GM12865 (cell line): Measurements from ENCODE around the gene SUPT4H1.
A peak's percentile ranks its signal among the peaks of the same experiment; 100 is the strongest.
"Not testable (repeated sequence)": the region's sequence is repeated elsewhere in the genome, so short reads cannot be mapped to it uniquely, and the experiment has no call there.

ENCODE experiments used
- DNase-seq: peaks from one replicate; pipeline ENCODE4 v3.0.0; 2010; ENCODE audit warnings: low read depth
- H3K4me3 ChIP-seq: 2 replicates; pipeline ENCODE4 v1.5.1; 2011; ENCODE audit warnings: mild to moderate bottlenecking, low read depth, low read length, control low read depth
- TF ChIP-seq, protein P1 (sequence below): IDR thresholded peaks from 2 replicates; pipeline ENCODE4 v1.5.1; 2011; ENCODE audit warnings: low read length, control low read depth, low read depth, inconsistent platforms; ENCODE audit not compliant: insufficient read depth; ENCODE audit errors: missing control alignments

Gene SUPT4H1

DNA sequence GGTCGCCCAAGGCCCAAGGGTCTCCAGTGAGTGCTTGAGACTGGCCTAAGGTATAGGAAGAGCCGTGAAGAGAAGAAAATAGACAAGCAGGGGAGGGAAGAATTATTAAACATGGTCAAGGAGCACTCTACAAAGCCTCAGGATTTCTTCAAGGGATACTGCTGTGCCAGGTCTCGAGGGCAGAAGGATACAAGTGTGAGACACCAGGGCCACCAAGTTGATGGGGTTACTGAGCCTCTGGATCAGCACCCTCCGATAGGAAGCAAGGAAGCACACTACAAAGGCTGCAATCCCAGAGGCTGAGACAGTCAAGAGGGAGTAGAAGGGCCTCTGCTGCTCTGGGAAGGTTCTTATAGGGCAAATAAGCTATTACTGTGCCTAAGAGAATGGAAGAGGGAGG, 6.5 kb downstream of the SUPT4H1 start:
- H3K4me3 ChIP-seq = peak overlapping the region; percentile 62
- TF ChIP-seq, protein P1, sequence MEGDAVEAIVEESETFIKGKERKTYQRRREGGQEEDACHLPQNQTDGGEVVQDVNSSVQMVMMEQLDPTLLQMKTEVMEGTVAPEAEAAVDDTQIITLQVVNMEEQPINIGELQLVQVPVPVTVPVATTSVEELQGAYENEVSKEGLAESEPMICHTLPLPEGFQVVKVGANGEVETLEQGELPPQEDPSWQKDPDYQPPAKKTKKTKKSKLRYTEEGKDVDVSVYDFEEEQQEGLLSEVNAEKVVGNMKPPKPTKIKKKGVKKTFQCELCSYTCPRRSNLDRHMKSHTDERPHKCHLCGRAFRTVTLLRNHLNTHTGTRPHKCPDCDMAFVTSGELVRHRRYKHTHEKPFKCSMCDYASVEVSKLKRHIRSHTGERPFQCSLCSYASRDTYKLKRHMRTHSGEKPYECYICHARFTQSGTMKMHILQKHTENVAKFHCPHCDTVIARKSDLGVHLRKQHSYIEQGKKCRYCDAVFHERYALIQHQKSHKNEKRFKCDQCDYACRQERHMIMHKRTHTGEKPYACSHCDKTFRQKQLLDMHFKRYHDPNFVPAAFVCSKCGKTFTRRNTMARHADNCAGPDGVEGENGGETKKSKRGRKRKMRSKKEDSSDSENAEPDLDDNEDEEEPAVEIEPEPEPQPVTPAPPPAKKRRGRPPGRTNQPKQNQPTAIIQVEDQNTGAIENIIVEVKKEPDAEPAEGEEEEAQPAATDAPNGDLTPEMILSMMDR = no peak

DNA sequence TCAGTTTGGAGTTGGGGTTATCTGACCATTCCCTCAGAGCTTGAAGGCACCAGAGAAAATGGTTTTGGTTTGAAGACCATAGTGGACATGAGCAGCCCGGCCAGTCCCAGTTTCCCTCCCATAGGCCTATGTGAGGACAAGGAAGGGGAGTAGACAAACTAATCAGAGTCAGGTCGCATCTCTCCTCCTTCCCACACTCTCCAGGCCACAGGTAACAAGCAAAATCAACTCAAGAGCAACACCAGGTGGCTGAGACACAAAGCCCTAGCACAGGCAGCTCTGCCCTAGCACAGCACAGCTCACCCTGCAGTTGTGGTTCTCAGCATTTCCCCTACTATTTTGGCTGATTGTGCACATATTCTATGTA, 7.2 kb downstream of the SUPT4H1 start:
- peak overlapping the region; percentile 62 for H3K4me3 ChIP-seq
- TF ChIP-seq, protein P1 = peak; percentile 51
- DNase-seq = peak; percentile 87

More for the DNA sequence above, 6.5 kb downstream of the SUPT4H1 start:
- DNase-seq = no peak

DNA sequence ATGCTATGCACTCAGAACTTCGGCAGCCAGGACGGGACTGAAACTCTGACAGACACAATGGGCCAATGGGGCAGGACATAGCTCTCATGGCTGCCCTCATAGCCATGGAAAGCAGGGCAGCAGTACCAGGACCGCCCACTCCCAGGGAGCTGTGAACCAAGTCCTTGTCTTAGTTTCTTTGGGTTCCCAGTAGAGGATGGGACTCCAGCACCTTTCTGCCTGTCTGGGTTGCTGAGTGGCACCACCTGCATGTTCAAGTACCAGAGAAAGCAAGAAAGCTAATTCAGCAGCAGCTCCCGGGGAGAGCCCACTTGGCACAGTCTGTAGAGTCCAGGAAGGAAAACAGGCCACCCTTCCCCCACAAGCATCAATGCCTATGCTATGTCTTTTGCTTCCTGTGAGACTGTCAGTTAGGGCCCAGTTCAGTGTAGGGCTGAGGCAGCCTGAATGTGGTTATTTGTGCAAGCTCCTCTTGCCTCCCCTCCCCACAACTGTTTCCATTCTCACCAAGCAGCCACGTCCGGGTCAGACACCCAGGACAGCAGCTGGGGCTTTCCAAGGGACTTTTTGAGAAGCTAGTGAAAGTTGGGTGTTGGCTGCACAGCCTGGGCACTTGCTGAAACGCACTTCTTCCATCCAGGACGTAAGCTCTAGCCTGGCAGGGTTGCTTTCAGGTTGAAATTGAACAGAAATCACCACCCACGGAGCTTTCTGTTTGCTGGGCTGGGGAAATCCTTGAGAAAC, 7.8 kb downstream of the SUPT4H1 start:
- peak overlapping the region; percentile 94 for H3K4me3 ChIP-seq
- TF ChIP-seq, protein P1 = no peak
- peak; percentile 99 for DNase-seq

DNA sequence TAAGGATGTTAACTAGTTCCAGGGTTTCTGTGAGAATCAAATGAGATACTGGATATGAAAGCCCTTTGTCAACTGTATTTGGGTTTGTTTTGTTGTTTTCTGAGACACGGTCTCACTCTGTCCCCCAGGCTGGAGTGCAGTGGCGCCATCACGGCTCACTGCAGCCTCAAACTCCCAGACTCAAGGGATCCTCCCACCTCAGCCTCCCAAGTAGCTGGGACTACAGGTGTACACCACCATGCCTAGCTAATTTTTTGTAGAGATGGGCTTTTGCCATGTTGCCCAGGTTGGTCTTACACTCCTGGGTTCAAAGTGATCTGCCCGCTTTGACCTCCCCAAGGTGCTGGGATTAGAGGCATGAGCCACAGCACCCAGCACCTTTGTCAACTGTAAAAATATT, 8.9 kb downstream of the SUPT4H1 start:
- no peak for DNase-seq
- TF ChIP-seq, protein P1 = no peak
- peak overlapping the region; percentile 94 for H3K4me3 ChIP-seq

DNA sequence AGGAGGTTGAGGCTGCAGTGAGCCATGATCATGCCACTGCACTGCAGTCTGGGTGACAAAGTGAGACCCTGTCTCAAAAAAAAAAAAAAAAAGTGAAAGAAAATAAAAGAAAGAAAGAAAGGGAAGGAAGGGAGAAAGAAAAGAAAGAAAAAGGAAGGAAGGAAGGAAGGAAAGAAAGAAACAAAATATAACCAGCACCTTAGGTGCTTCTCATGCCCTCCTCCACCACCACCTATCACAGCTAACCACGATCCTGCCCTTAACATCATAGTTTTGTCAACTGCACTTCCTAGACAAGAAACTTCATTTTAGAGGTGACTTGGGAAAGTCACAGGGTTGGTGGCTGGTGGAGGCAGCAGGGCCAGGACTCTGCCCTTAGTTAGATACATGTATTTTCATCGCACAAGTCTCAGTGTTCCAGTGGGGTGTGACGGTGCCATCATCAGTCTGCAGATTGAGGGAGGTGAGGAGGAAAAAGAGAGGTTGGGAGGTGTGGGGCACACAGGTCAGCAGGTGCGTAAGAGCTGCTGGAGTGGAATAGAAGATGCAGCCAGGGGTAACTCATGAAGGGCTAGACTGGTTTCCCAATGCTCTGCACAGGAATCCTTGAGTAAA, 10.0 kb downstream of the SUPT4H1 start:
- DNase-seq = no peak
- peak overlapping the region; percentile 94 for H3K4me3 ChIP-seq
- TF ChIP-seq, protein P1 = no peak

DNA sequence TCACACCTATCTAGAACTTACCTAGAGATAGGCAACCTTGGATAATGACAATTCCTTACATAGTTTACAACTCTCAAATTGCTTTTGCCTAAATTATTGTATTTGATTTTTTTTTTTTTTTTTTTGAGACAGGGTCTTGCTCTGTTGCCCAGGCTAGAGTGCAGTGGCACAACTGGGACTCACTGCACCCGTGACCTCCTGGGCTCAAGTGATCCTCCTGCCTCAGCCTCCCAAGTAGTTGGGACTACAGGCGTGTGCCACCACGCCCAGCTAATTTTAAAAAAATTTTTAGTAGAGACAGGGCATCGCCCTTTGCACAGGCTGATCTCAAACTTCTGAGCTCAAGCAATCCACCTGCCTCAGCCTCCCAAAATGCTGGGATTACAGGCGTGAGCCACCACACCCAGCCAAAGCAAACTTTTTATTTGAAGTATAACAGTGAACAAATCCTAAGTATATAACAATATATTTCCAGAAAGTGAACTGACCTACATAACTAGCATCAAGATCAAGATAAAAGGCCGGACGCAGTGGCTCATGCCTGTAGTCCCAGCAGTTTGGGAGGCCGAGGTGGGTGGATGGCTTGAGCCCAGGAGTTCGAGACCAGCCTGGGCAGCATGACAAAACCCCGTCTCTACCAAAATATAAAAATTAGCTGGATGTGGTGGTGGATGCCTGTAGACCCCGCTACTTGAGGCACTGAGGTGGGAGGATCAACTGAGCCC, 10.7 kb downstream of the SUPT4H1 start:
- peak overlapping the region; percentile 94 for H3K4me3 ChIP-seq

DNA sequence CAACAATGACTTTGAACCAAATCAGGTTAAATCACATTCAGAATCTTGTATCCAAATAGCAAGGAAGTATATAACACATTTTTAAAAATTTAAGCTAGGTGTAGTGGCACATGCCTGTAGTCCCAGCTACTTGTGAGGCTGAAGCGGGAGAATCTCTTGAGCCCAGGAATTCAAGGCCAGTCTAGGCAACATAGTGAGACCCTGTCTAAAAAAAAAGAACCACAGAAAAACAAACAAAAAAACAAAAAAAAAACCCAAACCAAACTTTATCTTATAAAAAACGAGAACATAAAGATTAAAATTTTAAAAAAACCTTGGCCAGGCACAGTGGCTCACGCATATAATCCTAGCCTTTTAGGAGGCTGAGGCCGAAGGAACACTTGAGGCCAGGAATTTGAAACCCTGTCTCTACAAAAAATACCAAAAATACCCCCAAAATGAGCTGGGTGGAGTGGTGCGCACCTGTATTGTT, 11.6 kb downstream of the SUPT4H1 start:
- peak overlapping the region; percentile 94 for H3K4me3 ChIP-seq
- TF ChIP-seq, protein P1 = no peak
- no peak for DNase-seq

More for the DNA sequence above, 10.7 kb downstream of the SUPT4H1 start:
- DNase-seq = not testable (repeated sequence)
